HCT116 (cell line): ENCODE results near the gene MCC.

Experiments
- CEBPB ChIP-seq: IDR thresholded peaks from 2 replicates; pipeline ENCODE4 v1.6.1; 2012; ENCODE audit warnings: low read depth
- CTCF ChIP-seq, 3 experiments: fragments of 200-600 bp in 1 of 3; sonication (generic) in 1 of 3; IDR thresholded peaks in 2 of 3; conservative IDR thresholded peaks in 1 of 3; 2 replicates each; pipeline ENCODE4 v1.5.1; 2012 to 2017; ENCODE audit warnings: low read depth in 2 of 3, low read length in 2 of 3, antibody characterized with exemption in 1 of 3, borderline replicate concordance in 1 of 3, control low read depth in 1 of 3, mild to moderate bottlenecking in 1 of 3, mixed read lengths in 1 of 3, mixed run types in 1 of 3, moderate library complexity in 1 of 3; ENCODE audit not compliant: insufficient read depth in 1 of 3
- EGR1 ChIP-seq: IDR thresholded peaks from 2 replicates; pipeline ENCODE4 v1.6.1; 2012; ENCODE audit warnings: low read depth
- EZH2 ChIP-seq: fragments of 200-600 bp; sonication (generic); IDR thresholded peaks from 2 replicates; pipeline ENCODE4 v1.6.1; 2017; ENCODE audit warnings: antibody characterized with exemption, mixed run types
- JUND ChIP-seq: IDR thresholded peaks from 2 replicates; pipeline ENCODE4 v1.6.1; 2012
- POLR2A ChIP-seq: IDR thresholded peaks from 2 replicates; pipeline ENCODE4 v1.7.0; 2011; ENCODE audit warnings: borderline replicate concordance; ENCODE audit not compliant: insufficient read depth, insufficient read length; ENCODE audit errors: extremely low read depth
- POLR2AphosphoS5 ChIP-seq: IDR thresholded peaks from 2 replicates; pipeline ENCODE4 v1.6.1; 2011; ENCODE audit warnings: mild to moderate bottlenecking, low read depth, low read length, moderate library complexity
- REST ChIP-seq: IDR thresholded peaks from 2 replicates; pipeline ENCODE4 v1.6.1; 2012; ENCODE audit warnings: low read depth
- ZBTB33 ChIP-seq: IDR thresholded peaks from 2 replicates; pipeline ENCODE4 v1.6.1; 2011; ENCODE audit warnings: mild to moderate bottlenecking, low read length, moderate library complexity; ENCODE audit not compliant: insufficient replicate concordance; ENCODE audit errors: extremely low read depth

- TF ChIP-seq JUND (0 out of 2 replicates have a peak, but pooled peaks have one; percentile 15), ZBTB33 (no peak), EZH2 (no peak), CTCF (IDR thresholded peaks at IDR 0.05 in 2 of 3, conservative IDR thresholded peaks at IDR 0.05 in 1 of 3; ENCODE audit: borderline replicate concordance in 1 of 3, insufficient read depth in 1 of 3, low read depth in 2 of 3, low read length in 2 of 3) (no peak), EGR1 (no peak), POLR2AphosphoS5 (no peak), CEBPB (no peak), POLR2A (no peak), REST (no peak)
These were observed 470.2 kb downstream of the MCC start for GRCh38 chr5:113017881-113018635.
